ENCODE results near the gene SMOC2. TPM values are rescaled to one million over a fixed set of nuclear protein-coding genes. Genes with fewer than 3 reads are reported as not detected.

SMOC2 gene
- total RNA-seq, 2 donors from 2014 or later, result 17.8 to 167 TPM

- H3K27ac ChIP-seq, result peak overlapping the region in 1 of 2 donors; percentile 37
- no peak for TF ChIP-seq CTCF (IDR thresholded peaks at IDR 0.05)
- no peak for TF ChIP-seq POLR2A (IDR thresholded peaks at IDR 0.05)
- TF ChIP-seq POLR2AphosphoS5 (IDR thresholded peaks at IDR 0.05), result no peak
These were observed 729 bp downstream of the SMOC2 start for GRCh38 chr6:168441434-168442391.

GRCh38 chr6:168442646-168443045, 1.7 kb downstream of the SMOC2 start:
- Histone ChIP-seq H3K27me3 (replicated peaks; ENCODE audit: insufficient read depth) (no peaks in the 10 kb centered on the region), H3K27ac (no peak overlapping the region), H3K9me3 (no peaks in the 10 kb centered on the region), H3K4me3 (no peak overlapping the region), H3K4me1 (replicated peaks) (no peaks in the 10 kb centered on the region), H3K36me3 (no peaks in the 10 kb centered on the region)
- DNase-seq (ENCODE audit: low spot score), result no peak
- intact Hi-C loops (cut with DNase I), result loop anchor here (5.0 kb wide), 1 partner anchor 70 kb away; no protein-coding TSS in a partner anchor
- WGBS, result 64% methylated on average over 5 of the region's 5 CpGs
- TF ChIP-seq POLR2A (IDR thresholded peaks at IDR 0.05), result no peak
- TF ChIP-seq CTCF (IDR thresholded peaks at IDR 0.05), result no peak
- TF ChIP-seq POLR2AphosphoS5 (IDR thresholded peaks at IDR 0.05), result no peak

More at GRCh38 chr6:168441434-168442391, 729 bp downstream of the SMOC2 start:
- Histone ChIP-seq H3K9me3 (no peaks in the 10 kb centered on the region), H3K27me3 (replicated peaks; ENCODE audit: insufficient read depth) (no peaks in the 10 kb centered on the region), H3K4me3 (peak overlapping the region; percentile 42 to 47), H3K4me1 (replicated peaks) (no peaks in the 10 kb centered on the region), H3K36me3 (no peaks in the 10 kb centered on the region)
- intact Hi-C loops (cut with DNase I), result loop anchor here (5.0 kb wide), 1 partner anchor 69 kb away; no protein-coding TSS in a partner anchor
- WGBS, result 4% methylated on average over 53 of the region's 87 CpGs
- no peak for DNase-seq (ENCODE audit: low spot score)

- Histone ChIP-seq H3K9me3 (no peaks in the 10 kb centered on the region), H3K4me3 (no peak overlapping the region), H3K4me1 (replicated peaks) (no peaks in the 10 kb centered on the region), H3K36me3 (no peaks in the 10 kb centered on the region), H3K27me3 (replicated peaks; ENCODE audit: insufficient read depth) (no peaks in the 10 kb centered on the region), H3K27ac (no peak overlapping the region)
- intact Hi-C loops (cut with DNase I), result no loop called here
- DNase-seq (ENCODE audit: low spot score), result no peak
- 76% methylated on average over 4 of the region's 4 CpGs for WGBS
- TF ChIP-seq POLR2AphosphoS5 (IDR thresholded peaks at IDR 0.05) (no peak), POLR2A (IDR thresholded peaks at IDR 0.05) (no peak), CTCF (IDR thresholded peaks at IDR 0.05) (no peak)
These were observed 6.3 kb downstream of the SMOC2 start for GRCh38 chr6:168447282-168447681.

GRCh38 chr6:168447700-168448099, 6.7 kb downstream of the SMOC2 start:
- no peak overlapping the region for H3K4me3 ChIP-seq
- no peaks in the 10 kb centered on the region for H3K4me1 ChIP-seq (replicated peaks)
- no peak overlapping the region for H3K27ac ChIP-seq
- no peaks in the 10 kb centered on the region for H3K27me3 ChIP-seq (replicated peaks; ENCODE audit: insufficient read depth)
- WGBS, result 93% methylated on average over 3 of the region's 3 CpGs
- no peaks in the 10 kb centered on the region for H3K9me3 ChIP-seq
- TF ChIP-seq POLR2AphosphoS5 (IDR thresholded peaks at IDR 0.05) (no peak), POLR2A (IDR thresholded peaks at IDR 0.05) (no peak), CTCF (IDR thresholded peaks at IDR 0.05) (no peak)
- intact Hi-C loops (cut with DNase I), result no loop called here
- no peaks in the 10 kb centered on the region for H3K36me3 ChIP-seq
- no peak for DNase-seq (ENCODE audit: low spot score)

Measured in prostate gland (tissue), 2 donors.